GM23338 (cell line): Measurements from ENCODE around the gene RPA3. TPM values are rescaled to one million over a fixed set of nuclear protein-coding genes. Genes with fewer than 3 reads are reported as not detected.

ENCODE experiments used
- ATAC-seq: fragments of 200-7000 bp; cut with Tn5 transposase; 3 replicates; pipeline ENCODE4 v1.9.1; 2020
- DNase-seq: peaks from one replicate; pipeline ENCODE4 v3.0.0-alpha.2; 2015; ENCODE audit warnings: low spot score
- H2AFZ ChIP-seq: fragments of 200-600 bp; sonication (generic); 2 replicates; pipeline ENCODE4 v1.8.0; 2016; ENCODE audit warnings: antibody characterized with exemption, mild to moderate bottlenecking, moderate library complexity
- H3F3A ChIP-seq: fragments of 200-600 bp; sonication (generic); replicated peaks from 2 replicates; pipeline ENCODE4 v1.8.0; 2017; ENCODE audit warnings: antibody characterized with exemption, mixed run types, low read depth
- H3K27ac ChIP-seq: fragments of 200-600 bp; sonication (generic); 2 replicates; pipeline ENCODE4 v1.6.1; 2016; ENCODE audit warnings: low read depth
- H3K27me3 ChIP-seq: fragments of 200-600 bp; sonication (generic); 2 replicates; pipeline ENCODE4 v1.8.0; 2016; ENCODE audit warnings: mild to moderate bottlenecking, mixed run types, moderate library complexity; ENCODE audit not compliant: insufficient read depth
- H3K36me3 ChIP-seq: fragments of 200-600 bp; sonication (generic); 2 replicates; pipeline ENCODE4 v1.8.0; 2016; ENCODE audit warnings: mild to moderate bottlenecking; ENCODE audit not compliant: insufficient read depth
- H3K4me1 ChIP-seq: fragments of 200-600 bp; sonication (generic); 2 replicates; pipeline ENCODE4 v1.8.0; 2016; ENCODE audit warnings: mild to moderate bottlenecking, moderate library complexity; ENCODE audit not compliant: insufficient read depth
- H3K4me2 ChIP-seq: fragments of 200-600 bp; sonication (generic); 2 replicates; pipeline ENCODE4 v1.7.1; 2017; ENCODE audit warnings: mixed run types
- H3K4me3 ChIP-seq: fragments of 200-600 bp; sonication (generic); 2 replicates; pipeline ENCODE4 v1.6.1; 2016; ENCODE audit warnings: mixed run types
- H3K79me2 ChIP-seq: fragments of 200-600 bp; sonication (generic); replicated peaks from 2 replicates; pipeline ENCODE4 v1.8.0; 2017; ENCODE audit warnings: mild to moderate bottlenecking; ENCODE audit not compliant: insufficient read depth
- H3K9me2 ChIP-seq: fragments of 200-600 bp; sonication (generic); 2 replicates; pipeline ENCODE4 v1.8.0; 2017; ENCODE audit not compliant: insufficient read depth
- H4K20me1 ChIP-seq: fragments of 200-600 bp; sonication (generic); replicated peaks from 2 replicates; pipeline ENCODE4 v1.8.0; 2017; ENCODE audit warnings: mild to moderate bottlenecking; ENCODE audit not compliant: insufficient read depth
- H3K27ac Mint-ChIP-seq: 2 replicates; pipeline ENCODE4 v1.8.0; 2020; ENCODE audit warnings: inconsistent platforms, mild to moderate bottlenecking, moderate library complexity, mixed read lengths
- H3K27me3 Mint-ChIP-seq: 3 replicates; pipeline ENCODE4 v1.8.0; 2022; ENCODE audit warnings: low read depth, mild to moderate bottlenecking, moderate library complexity, mixed read lengths, inconsistent platforms; ENCODE audit not compliant: insufficient read depth, poor library complexity
- H3K36me3 Mint-ChIP-seq: 3 replicates; pipeline ENCODE4 v1.8.0; 2021; ENCODE audit warnings: low read depth, mild to moderate bottlenecking, inconsistent platforms, moderate library complexity, mixed read lengths
- H3K4me1 Mint-ChIP-seq: 3 replicates; pipeline ENCODE4 v1.8.0; 2020; ENCODE audit warnings: mild to moderate bottlenecking, inconsistent platforms, mixed read lengths
- H3K4me3 Mint-ChIP-seq: 3 replicates; pipeline ENCODE4 v1.8.0; 2021; ENCODE audit warnings: moderate library complexity, mild to moderate bottlenecking, inconsistent platforms, mixed read lengths
- H3K9me3 Mint-ChIP-seq: 3 replicates; pipeline ENCODE4 v1.8.0; 2020; ENCODE audit warnings: moderate library complexity, mild to moderate bottlenecking, inconsistent platforms, mixed read lengths
- CREB1 ChIP-seq: fragments of 250-450 bp; sonication (Bioruptor Pico); IDR thresholded peaks from 2 replicates; pipeline ENCODE4 v1.5.0; 2020; ENCODE audit warnings: low read depth, mild to moderate bottlenecking, moderate library complexity
- EZH2 ChIP-seq: fragments of 200-600 bp; sonication (generic); IDR thresholded peaks from one replicate; pipeline ENCODE4 v1.8.0; 2017; ENCODE audit warnings: antibody characterized with exemption, mild to moderate bottlenecking, low read depth; ENCODE audit not compliant: unreplicated experiment
- EZH2phosphoT487 ChIP-seq: fragments of 200-600 bp; sonication (generic); IDR thresholded peaks from one replicate; pipeline ENCODE4 v1.8.1; 2018; ENCODE audit warnings: antibody characterized with exemption; ENCODE audit not compliant: unreplicated experiment
- JUNB ChIP-seq: IDR thresholded peaks from one replicate; pipeline ENCODE4 v1.6.1; 2016; ENCODE audit warnings: antibody characterized with exemption; ENCODE audit not compliant: unreplicated experiment
- NANOG ChIP-seq: IDR thresholded peaks from 2 replicates; pipeline ENCODE4 v1.6.1; 2016; ENCODE audit warnings: antibody characterized with exemption, borderline replicate concordance
- POLR2AphosphoS5 ChIP-seq: IDR thresholded peaks from 2 replicates; pipeline ENCODE4 v1.6.1; 2016; ENCODE audit warnings: antibody characterized with exemption, low read depth
- STAT1 ChIP-seq: IDR thresholded peaks from one replicate; pipeline ENCODE4 v1.6.1; 2016; ENCODE audit warnings: antibody characterized with exemption; ENCODE audit not compliant: unreplicated experiment
- ZNF114 ChIP-seq: fragments of 250-450 bp; sonication (Bioruptor Pico); IDR thresholded peaks from 2 replicates; pipeline ENCODE4 v1.5.0; 2020; ENCODE audit warnings: mild to moderate bottlenecking, moderate library complexity
- ZNF331 ChIP-seq: fragments of 250-450 bp; sonication (Bioruptor Pico); IDR thresholded peaks from 2 replicates; pipeline ENCODE4 v1.5.0; 2020; ENCODE audit warnings: low read depth, mild to moderate bottlenecking, moderate library complexity
- polyA plus RNA-seq: library from polyadenylated mRNA; unstranded; fragments of >200 nt; fragmentation: Nextera tagmentation; extraction: Ambion mirVana; gene quantifications from 2 replicates; pipeline ENCODE4 v1.2.1, GENCODE V29; 2016
- total RNA-seq: library from RNA; depleted of rRNA; stranded (reverse); fragments of >200 nt; shearing (Covaris generic); gene quantifications from 2 replicates; pipeline ENCODE4 v1.2.3, GENCODE V29; 2014
- TF ChIP-seq, protein P1 (sequence below), 2 experiments: fragments of 200-600 bp in 1 of 2; sonication (generic) in 1 of 2; conservative IDR thresholded peaks; 2 replicates each; pipeline versions ENCODE4 v1.5.1 to v1.6.1; 2016 to 2017; ENCODE audit warnings: antibody characterized with exemption in 2 of 2, low read depth in 2 of 2, mild to moderate bottlenecking in 2 of 2, moderate library complexity in 1 of 2
- TF ChIP-seq, protein P2 (sequence below): IDR thresholded peaks from one replicate; pipeline ENCODE4 v1.6.1; 2018; ENCODE audit warnings: antibody characterized with exemption; ENCODE audit not compliant: unreplicated experiment
- TF ChIP-seq, protein P3 (sequence below): IDR thresholded peaks from 2 replicates; pipeline ENCODE4 v1.6.1; 2016; ENCODE audit warnings: antibody characterized with exemption
- TF ChIP-seq, protein P4 (sequence below): fragments of 250-450 bp; sonication (Bioruptor Pico); IDR thresholded peaks from 2 replicates; pipeline ENCODE4 v1.5.0; 2020; ENCODE audit warnings: mild to moderate bottlenecking, moderate library complexity

Gene RPA3
- total and polyA plus RNA-seq, 2 experiments from 2014 or later, result 74.9 to 287 TPM

DNA sequence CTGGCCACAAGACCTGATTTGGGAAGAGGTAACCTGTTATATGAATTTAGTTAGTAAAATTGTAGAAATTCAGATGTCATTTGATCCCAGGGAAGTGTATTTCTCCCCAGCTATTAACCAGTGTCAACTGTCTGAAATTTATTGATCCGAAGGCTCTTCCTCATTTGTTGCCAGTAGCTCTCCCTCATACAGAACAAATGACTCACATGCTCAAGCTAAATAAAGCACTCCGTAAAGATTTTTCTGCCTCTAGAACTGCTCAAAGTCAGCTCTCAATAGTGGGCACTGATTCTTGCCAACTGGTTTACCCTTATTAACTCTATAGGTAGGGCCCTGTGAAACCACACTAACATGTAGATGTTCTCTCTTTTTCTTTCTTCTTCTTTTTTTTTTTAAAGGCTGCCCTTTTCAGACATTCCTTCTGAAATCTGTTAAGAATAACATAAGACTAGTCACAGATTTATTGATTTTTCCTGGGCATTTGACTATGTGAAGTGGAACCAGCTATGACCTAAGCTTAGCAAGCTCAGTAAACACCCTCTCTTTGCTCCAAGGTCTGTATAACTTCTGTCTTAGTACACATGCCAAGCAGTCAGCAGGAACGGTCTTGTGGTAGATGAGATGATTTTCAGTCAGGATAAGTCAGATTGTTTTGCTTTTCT is 21.8 kb downstream of the RPA3 start:
- no peak overlapping the region for H3K27ac Mint-ChIP-seq
- Histone ChIP-seq H3K4me3 (no peak overlapping the region), H3K4me1 (no peaks in the 10 kb centered on the region), H3F3A (no peaks in the 10 kb centered on the region), H3K9me2 (no peaks in the 10 kb centered on the region), H3K79me2 (no peaks in the 10 kb centered on the region), H4K20me1 (no peaks in the 10 kb centered on the region), H3K27ac (no peak overlapping the region), H2AFZ (no peak overlapping the region), H3K36me3 (no peaks in the 10 kb centered on the region), H3K4me2 (no peak overlapping the region), H3K27me3 (no peaks in the 10 kb centered on the region)
- no peak overlapping the region for H3K4me3 Mint-ChIP-seq
- H3K27me3 Mint-ChIP-seq, result peaks cover 2% of the 10 kb centered on the region
- no peak for ATAC-seq
- no peaks in the 10 kb centered on the region for H3K36me3 Mint-ChIP-seq
- no peaks in the 10 kb centered on the region for H3K9me3 Mint-ChIP-seq
- TF ChIP-seq STAT1 (no peak), ZNF114 (CRISPR knock-in tag) (no peak), ZNF331 (CRISPR knock-in tag) (no peak), POLR2AphosphoS5 (no peak), EZH2 (no peak), JUNB (no peak), CREB1 (CRISPR knock-in tag) (no peak), EZH2phosphoT487 (no peak), NANOG (no peak)
- TF ChIP-seq, protein P1, sequence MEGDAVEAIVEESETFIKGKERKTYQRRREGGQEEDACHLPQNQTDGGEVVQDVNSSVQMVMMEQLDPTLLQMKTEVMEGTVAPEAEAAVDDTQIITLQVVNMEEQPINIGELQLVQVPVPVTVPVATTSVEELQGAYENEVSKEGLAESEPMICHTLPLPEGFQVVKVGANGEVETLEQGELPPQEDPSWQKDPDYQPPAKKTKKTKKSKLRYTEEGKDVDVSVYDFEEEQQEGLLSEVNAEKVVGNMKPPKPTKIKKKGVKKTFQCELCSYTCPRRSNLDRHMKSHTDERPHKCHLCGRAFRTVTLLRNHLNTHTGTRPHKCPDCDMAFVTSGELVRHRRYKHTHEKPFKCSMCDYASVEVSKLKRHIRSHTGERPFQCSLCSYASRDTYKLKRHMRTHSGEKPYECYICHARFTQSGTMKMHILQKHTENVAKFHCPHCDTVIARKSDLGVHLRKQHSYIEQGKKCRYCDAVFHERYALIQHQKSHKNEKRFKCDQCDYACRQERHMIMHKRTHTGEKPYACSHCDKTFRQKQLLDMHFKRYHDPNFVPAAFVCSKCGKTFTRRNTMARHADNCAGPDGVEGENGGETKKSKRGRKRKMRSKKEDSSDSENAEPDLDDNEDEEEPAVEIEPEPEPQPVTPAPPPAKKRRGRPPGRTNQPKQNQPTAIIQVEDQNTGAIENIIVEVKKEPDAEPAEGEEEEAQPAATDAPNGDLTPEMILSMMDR (conservative IDR thresholded peaks at IDR 0.05; ENCODE audit: low read depth in 2 of 2), result no peak
- TF ChIP-seq, protein P2, sequence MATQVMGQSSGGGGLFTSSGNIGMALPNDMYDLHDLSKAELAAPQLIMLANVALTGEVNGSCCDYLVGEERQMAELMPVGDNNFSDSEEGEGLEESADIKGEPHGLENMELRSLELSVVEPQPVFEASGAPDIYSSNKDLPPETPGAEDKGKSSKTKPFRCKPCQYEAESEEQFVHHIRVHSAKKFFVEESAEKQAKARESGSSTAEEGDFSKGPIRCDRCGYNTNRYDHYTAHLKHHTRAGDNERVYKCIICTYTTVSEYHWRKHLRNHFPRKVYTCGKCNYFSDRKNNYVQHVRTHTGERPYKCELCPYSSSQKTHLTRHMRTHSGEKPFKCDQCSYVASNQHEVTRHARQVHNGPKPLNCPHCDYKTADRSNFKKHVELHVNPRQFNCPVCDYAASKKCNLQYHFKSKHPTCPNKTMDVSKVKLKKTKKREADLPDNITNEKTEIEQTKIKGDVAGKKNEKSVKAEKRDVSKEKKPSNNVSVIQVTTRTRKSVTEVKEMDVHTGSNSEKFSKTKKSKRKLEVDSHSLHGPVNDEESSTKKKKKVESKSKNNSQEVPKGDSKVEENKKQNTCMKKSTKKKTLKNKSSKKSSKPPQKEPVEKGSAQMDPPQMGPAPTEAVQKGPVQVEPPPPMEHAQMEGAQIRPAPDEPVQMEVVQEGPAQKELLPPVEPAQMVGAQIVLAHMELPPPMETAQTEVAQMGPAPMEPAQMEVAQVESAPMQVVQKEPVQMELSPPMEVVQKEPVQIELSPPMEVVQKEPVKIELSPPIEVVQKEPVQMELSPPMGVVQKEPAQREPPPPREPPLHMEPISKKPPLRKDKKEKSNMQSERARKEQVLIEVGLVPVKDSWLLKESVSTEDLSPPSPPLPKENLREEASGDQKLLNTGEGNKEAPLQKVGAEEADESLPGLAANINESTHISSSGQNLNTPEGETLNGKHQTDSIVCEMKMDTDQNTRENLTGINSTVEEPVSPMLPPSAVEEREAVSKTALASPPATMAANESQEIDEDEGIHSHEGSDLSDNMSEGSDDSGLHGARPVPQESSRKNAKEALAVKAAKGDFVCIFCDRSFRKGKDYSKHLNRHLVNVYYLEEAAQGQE, result no peak
- TF ChIP-seq, protein P3, sequence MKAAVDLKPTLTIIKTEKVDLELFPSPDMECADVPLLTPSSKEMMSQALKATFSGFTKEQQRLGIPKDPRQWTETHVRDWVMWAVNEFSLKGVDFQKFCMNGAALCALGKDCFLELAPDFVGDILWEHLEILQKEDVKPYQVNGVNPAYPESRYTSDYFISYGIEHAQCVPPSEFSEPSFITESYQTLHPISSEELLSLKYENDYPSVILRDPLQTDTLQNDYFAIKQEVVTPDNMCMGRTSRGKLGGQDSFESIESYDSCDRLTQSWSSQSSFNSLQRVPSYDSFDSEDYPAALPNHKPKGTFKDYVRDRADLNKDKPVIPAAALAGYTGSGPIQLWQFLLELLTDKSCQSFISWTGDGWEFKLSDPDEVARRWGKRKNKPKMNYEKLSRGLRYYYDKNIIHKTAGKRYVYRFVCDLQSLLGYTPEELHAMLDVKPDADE, result no peak
- TF ChIP-seq, protein P4, sequence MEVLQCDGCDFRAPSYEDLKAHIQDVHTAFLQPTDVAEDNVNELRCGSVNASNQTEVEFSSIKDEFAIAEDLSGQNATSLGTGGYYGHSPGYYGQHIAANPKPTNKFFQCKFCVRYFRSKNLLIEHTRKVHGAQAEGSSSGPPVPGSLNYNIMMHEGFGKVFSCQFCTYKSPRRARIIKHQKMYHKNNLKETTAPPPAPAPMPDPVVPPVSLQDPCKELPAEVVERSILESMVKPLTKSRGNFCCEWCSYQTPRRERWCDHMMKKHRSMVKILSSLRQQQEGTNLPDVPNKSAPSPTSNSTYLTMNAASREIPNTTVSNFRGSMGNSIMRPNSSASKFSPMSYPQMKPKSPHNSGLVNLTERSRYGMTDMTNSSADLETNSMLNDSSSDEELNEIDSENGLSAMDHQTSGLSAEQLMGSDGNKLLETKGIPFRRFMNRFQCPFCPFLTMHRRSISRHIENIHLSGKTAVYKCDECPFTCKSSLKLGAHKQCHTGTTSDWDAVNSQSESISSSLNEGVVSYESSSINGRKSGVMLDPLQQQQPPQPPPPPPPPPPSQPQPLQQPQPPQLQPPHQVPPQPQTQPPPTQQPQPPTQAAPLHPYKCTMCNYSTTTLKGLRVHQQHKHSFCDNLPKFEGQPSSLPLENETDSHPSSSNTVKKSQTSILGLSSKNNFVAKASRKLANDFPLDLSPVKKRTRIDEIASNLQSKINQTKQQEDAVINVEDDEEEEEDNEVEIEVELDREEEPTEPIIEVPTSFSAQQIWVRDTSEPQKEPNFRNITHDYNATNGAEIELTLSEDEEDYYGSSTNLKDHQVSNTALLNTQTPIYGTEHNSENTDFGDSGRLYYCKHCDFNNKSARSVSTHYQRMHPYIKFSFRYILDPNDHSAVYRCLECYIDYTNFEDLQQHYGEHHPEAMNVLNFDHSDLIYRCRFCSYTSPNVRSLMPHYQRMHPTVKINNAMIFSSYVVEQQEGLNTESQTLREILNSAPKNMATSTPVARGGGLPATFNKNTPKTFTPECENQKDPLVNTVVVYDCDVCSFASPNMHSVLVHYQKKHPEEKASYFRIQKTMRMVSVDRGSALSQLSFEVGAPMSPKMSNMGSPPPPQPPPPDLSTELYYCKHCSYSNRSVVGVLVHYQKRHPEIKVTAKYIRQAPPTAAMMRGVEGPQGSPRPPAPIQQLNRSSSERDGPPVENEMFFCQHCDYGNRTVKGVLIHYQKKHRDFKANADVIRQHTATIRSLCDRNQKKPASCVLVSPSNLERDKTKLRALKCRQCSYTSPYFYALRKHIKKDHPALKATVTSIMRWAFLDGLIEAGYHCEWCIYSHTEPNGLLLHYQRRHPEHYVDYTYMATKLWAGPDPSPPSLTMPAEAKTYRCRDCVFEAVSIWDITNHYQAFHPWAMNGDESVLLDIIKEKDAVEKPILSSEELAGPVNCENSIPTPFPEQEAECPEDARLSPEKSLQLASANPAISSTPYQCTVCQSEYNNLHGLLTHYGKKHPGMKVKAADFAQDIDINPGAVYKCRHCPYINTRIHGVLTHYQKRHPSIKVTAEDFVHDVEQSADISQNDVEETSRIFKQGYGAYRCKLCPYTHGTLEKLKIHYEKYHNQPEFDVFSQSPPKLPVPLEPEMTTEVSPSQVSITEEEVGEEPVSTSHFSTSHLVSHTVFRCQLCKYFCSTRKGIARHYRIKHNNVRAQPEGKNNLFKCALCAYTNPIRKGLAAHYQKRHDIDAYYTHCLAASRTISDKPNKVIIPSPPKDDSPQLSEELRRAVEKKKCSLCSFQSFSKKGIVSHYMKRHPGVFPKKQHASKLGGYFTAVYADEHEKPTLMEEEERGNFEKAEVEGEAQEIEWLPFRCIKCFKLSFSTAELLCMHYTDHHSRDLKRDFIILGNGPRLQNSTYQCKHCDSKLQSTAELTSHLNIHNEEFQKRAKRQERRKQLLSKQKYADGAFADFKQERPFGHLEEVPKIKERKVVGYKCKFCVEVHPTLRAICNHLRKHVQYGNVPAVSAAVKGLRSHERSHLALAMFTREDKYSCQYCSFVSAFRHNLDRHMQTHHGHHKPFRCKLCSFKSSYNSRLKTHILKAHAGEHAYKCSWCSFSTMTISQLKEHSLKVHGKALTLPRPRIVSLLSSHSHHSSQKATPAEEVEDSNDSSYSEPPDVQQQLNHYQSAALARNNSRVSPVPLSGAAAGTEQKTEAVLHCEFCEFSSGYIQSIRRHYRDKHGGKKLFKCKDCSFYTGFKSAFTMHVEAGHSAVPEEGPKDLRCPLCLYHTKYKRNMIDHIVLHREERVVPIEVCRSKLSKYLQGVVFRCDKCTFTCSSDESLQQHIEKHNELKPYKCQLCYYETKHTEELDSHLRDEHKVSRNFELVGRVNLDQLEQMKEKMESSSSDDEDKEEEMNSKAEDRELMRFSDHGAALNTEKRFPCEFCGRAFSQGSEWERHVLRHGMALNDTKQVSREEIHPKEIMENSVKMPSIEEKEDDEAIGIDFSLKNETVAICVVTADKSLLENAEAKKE (CRISPR knock-in tag), result no peak
- no peak for DNase-seq
- H3K4me1 Mint-ChIP-seq, result peaks cover 4% of the 10 kb centered on the region; the same call in 2 of the 3 replicates
